ENCODE results near the gene PDCD4.

The PDCD4 gene

DNA sequence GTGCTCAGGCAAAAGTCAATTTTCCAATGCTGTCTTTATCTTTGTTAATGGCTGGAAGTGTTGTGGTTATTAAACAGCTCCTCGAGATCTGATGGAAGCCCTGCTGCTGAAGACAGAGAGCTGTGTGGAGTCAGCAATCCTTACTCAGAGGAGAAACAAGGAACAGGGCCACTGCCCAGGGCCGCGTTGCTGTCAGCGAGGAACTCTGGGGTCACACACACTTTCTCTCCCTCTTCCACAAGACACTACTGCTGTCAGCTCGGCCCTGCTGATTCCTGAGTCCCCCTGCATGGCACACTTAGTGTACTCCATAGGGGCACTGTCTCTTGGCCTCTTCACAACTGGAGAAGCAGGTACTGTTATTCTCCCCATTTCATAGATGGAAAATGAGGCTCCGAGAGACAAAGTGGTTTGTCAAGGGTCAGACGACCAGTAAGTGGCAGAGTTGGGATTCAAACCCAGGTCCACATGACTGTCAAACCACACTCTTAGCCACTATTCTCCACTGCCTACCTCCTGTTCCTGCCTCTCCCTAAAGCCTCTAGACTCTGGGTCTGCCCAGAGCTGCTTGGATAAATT, 29.3 kb upstream of the PDCD4 start:
- DNase-seq (ENCODE audit: low read depth): no peak

DNA sequence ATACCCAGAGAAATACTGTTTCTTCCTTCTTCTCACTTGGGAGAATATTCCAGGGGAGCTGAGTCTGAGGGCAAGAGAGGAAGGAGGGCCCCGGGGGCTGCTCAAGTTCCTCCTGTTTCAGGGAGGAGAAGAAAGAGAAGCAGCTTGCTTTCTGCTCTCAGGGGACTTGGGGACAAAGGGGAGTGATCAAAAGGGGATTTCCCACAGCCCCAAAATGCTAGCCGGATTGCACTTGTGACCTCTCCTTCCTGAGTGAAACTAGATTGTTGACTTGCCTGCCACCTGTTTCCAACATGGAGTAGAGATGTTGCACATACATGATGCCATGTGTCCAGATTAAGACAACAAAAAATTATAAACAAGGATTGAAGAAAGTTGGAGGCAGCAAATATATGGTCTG, 28.7 kb upstream of the PDCD4 start:
- no peak for DNase-seq (ENCODE audit: low read depth)

DNA sequence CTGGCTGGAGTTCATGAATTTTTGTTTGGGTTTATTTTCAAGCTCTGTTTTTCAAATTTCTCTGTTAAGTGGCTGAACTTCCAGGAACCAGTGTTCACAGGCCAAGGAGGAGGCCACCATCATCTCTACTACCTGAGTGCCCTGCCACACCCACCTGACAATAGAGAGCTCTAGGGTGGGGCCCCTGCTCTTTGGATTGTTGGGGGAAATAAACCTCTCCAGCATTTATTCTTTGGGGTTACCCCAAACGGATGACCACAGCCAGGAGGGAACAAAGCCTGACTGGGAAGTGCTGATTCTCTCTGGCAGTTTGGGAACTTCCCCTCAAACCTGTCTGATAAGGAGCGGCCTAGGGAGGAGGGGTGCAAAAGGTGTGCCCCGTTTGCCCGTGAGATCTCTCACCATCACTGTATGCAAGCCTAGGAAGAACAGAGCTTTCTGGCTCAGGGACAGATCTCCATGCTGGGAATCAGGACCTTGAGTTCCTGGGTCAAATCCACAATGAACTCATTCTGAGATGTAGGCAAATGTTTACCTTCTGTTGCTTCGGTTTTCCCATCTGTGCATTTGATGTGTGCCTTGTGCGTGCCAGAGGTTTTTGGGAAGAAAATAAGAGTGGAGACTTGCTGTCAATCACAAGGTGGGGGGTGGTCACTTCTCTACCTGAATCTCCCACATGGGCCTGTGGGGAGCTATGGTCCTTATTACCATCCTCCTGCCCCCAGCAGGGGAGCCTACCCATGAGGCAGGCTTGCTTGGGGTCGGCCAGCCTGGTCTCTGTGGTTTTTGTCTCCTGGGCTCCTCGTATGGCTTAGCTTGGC, 27.7 kb upstream of the PDCD4 start:
- DNase-seq (ENCODE audit: low read depth): no peak

DNA sequence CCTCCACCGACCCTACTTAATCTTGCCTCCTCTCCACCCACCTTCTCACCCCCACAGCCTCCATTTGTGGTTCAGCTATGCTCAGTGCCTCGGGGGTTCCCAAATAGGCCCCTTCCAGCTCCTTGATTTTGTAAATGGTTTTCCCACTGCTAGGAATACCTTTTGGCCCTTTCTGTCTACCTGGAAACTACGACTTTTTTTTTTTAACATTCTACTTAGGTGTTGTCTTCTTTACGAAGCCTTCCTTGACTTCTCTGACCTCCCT, 27.2 kb upstream of the PDCD4 start:
- no peak for DNase-seq (ENCODE audit: low read depth)

DNA sequence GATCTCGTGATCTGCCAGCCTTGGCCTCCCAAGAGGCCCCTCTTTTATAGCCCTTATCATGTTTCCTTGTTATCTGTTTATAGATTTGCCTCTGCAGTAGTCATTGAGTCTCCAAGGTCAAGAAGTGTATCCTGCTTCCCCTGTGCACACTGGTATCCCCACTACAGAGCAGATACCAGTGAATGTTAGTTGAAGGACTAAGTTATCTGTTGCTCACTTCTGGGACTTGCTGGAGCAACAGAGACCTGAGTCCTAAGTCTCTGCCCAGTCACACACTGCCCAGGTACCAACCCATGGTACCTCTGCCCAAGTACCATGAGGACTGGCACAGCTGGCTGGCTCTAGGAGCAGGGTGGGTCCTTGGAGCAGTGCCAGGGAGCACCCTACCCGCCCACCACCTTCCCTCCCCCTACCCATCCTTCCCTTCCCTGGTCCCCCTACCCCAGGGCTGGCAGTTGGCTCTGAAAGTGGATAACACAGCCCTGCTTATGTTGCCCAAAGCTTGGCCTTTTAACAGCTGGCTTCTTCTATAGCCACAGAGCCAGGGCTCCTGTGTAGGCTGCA, 26.5 kb upstream of the PDCD4 start:
- DNase-seq (ENCODE audit: low read depth): no peak

DNA sequence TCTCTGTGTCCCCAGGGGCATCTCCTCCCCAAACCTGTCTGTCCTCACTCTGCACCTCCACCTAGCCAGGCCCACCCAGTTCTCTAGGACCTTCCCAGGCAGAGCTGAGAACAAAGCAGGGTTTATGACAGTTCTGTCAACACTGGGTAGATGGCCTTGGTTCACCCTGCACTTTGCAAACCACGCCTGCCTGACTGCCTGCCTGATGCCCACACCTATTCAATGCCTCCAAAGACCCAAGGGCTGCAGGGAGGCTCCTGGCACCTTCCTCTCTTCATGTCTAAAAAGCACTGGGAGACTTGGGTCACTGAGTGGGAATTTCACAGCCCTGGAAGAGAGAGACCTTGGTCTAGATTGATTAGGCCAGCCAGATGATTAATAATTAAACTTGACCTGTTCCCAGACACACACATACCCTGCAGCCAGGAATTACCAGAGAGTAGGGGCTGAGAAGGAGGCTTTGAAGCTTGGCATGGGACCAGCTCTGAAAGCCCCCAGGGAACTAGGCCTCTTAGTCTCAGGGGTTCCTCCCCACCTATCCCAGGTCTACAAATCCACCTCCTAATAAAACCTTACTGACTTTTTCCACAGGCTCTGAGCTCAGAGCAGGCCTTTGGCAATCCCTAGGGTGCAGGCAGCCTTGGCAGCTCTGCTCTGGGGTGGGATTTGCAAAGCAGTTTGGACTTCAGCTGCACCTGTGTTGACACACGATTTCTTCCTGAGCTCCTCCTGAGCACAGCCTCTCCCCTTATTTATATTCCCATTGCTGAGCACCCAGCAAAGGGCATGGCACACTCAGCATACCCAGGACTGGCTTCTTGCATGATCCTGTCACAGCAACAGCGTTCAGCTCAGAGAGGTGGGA, 25.7 kb upstream of the PDCD4 start:
- no peak for DNase-seq (ENCODE audit: low read depth)

DNA sequence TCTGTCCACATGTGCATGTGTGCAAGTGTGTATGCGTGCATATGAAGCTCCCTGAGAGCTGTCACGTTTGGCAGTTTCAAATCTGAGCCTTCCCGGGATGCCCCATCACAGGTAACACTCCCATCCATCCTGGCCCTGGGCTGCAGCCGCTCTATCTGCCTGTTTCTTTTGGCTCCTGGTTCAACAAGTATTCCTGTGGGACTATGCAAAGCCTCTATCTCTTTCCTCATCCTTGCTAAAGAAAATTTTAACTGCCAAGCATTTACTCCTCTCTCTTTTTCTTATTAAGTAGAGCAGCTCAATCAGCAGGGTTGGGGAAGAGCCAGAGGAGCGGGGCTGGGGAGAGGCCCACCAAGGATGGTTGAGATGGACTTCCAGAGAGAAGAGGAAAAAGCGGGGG, 24.4 kb upstream of the PDCD4 start:
- no peak for DNase-seq (ENCODE audit: low read depth)

DNA sequence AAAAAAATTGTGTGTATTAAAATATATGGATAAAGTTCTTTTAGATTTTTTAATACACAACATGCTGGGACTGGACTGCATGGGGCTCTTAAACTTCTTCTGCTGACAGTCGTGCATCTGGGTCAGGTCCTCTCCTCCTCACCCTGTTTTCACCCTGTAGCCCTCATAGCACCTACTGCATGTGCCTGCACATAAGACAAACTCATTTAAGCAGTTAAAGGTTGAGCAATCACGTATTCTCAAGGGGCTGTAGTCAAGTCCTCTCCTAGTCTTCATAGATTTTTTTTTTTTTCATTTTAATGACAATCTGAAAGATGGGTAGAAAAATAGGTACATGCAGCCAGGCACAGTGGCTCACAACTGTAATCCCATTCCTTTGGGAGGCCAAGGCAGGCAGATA, 23.6 kb upstream of the PDCD4 start:
- no peak for DNase-seq (ENCODE audit: low read depth)

DNA sequence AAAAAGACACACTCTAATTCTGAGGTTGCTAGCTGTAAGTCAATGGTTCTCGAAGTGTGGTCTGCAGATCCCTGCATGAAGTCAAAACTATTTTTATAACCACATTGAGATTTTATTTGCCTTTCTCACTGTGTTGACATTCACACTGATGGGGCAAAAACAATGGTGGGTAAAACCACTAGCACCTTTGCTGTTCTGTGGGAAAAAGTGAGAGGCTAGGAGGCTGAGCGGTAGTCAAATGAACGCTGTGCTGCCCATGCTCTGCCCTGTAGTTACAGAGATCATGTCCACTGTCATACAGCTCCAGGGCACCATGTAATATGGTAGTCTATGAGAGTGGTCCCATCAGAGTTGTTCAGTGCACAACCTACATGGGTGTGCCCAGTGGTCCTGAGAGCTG, 21.6 kb upstream of the PDCD4 start:
- DNase-seq (ENCODE audit: low read depth): no peak

DNA sequence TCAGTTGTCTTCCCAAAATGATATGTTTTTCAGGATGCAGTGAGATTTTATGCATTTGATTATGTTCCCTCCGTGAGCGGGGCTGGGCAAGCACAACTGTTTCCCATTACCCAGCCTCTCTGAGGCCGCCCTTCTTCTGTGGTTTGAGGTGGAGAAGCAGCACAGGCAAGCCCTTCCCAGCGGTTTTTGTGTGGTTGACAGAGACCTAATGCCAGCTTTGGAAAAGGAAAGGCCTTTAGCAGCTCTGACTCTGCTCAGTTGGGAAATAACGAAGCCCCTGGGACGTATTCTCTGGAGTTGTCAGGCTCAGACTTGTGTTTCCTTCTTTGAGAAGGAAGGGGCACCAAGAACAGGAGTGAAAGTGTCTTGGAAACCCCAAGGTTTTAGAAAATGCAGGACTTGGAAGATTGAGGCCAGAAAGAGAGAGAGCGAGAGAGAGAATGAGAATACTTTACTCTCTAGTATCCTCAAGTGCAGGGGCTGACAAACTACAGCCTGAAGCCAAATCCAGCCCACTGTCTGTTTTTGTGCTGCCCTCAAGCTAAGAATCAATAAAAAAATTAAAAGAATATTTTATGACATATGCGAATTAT, 20.6 kb upstream of the PDCD4 start:
- DNase-seq (ENCODE audit: low read depth): no peak

DNA sequence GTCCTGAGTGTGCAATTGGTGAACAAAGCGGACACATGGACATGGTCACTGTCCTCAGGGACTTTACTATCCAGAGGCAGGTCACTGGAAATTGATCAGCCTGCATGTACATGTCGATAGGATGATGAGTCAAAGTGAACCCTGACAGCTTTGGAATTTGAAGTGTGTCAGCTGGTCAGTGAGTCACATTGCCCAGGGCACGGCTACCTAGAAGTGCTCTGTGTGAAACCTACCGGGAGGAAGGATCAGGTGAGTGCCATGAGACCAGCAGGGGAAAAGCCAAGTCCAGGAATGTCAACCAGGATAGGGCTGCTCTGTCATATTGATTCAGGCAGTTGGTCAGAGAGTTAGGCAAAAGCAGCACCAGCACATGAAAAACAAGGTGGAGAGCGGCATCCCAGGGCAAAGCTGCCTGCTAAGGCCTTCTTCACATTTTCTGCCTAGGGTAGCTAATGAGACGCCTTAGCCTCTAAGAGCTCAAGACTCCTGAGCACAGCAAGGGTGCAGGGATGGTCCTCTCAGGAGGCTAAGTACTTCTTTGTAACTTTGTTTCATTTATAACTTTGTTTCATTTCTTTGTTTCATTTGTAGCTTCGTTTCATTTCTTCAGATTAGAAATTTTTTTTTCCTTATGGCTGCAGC, 19.4 kb upstream of the PDCD4 start:
- DNase-seq (ENCODE audit: low read depth): no peak

DNA sequence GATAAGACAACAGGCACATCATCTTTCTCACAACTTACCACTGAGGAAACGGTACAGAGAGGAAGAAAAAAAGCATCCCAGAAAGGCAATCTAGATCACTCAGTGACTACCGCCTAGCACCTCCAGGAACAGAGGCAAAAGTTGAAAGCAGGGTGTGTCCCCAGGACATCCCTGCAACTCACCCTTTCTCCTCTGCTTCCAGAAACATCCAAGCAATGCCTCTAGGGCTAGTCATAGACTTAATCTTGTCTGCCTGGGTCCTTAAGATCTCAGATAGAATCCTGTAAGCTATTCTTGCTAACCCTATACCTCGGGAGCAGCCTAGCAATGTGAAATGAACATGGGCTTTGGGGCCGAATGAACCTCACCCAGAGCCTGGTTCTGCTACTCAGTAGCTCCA, 18.8 kb upstream of the PDCD4 start:
- DNase-seq (ENCODE audit: low read depth): no peak

DNA sequence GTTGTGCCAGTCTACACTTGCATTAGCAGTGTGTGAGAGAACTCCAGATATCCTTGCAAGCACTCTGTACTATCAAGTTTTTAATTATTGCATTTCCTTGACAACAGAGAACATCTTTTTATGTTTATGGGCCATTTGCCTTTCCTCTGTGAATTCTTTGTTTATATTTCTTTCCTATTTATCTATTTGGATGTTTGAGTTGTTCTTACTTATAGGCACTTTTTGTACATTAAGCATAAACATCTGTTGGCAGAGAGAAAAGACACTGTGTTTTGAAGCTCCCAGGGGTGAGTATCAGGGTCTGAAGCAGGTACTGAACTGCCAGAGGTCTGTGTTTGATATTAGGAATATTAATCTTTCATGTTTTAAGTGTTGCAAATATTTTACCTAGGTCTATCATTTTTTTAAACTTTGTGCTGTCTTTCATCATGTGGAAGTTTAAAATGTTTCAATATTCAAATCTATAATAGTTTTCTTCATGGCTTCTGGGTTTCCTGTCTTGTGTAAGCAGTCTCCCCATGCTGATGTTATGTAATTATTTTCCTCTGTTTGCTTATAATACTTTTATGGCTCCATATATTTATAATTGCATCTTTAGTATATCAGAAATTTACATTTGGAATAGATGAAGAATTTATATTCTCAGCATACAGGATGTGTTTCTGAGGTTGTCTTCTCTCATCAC, 17.7 kb upstream of the PDCD4 start:
- no peak for DNase-seq (ENCODE audit: low read depth)

DNA sequence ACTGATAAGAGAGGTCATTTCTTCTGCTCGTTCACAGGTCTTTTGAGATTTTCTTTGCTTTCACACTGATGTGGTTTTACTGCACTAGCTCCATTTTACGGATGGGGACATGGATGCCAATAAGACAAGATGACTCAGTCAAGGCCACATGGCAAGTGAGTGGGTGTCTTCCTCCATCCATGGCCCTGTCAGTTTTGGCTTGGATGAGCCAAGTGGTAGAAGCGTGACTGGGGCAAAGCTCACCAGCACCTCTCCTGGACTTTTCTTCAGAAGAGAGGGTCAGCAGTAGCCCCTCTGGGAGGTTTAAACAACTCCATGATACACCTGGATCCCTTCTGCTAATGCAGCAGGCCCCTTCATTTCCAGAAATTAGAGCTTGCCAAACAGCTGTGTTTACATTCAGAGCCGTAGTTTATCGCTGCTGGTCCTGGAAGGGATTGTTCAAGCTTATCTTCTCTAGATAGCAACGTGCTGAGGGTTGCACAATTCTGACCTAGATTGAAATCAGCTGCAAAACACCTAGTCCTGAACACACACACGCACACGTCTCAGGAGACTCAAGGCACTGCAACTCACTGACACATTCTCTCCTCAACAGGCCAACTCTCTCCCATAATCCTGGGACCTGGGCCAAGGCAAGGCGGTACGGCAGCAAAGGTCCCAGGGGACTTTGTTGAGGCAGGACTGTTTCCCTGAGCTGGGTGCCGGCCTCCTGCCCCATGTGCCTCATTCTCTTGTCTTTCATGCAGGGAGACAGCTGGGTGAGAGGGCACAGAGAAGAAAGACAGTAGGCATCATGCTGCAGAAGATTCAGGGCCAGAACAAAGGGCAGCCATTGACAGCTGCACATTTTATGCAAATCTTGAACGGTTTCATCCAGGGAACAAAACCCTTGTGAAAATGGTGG, 14.2 kb upstream of the PDCD4 start:
- DNase-seq (ENCODE audit: low read depth): no peak

DNA sequence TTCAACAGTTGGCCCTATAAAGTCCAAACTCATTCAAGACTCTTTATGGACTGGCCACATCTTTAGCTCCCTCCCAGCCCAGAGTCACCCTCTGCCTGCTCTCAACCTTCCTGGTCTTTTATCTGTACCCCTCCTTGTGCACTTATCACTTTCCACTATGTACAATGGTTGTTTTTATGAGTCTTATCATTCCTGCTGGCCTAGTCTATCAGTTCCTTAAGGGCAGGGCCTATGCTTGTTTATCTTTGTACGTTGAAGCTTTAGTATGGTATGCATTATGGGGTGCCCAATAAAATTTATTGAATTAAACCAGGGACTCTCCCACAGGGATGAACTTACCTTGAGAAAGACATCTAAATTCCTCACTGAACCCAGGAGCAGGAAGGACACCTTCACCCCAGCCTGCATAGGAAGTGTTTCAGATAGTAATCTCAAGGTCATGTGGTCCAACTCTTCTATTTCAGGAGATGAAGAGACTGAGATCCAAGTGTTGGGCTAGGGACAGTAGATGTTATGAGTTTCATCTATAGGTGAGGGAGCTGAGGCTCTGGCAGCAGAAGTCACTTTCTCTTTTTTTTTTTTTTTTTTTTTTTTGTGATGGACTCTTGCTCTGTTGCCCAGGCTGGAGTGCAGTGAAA, 13.3 kb upstream of the PDCD4 start:
- DNase-seq (ENCODE audit: low read depth): no peak

DNA sequence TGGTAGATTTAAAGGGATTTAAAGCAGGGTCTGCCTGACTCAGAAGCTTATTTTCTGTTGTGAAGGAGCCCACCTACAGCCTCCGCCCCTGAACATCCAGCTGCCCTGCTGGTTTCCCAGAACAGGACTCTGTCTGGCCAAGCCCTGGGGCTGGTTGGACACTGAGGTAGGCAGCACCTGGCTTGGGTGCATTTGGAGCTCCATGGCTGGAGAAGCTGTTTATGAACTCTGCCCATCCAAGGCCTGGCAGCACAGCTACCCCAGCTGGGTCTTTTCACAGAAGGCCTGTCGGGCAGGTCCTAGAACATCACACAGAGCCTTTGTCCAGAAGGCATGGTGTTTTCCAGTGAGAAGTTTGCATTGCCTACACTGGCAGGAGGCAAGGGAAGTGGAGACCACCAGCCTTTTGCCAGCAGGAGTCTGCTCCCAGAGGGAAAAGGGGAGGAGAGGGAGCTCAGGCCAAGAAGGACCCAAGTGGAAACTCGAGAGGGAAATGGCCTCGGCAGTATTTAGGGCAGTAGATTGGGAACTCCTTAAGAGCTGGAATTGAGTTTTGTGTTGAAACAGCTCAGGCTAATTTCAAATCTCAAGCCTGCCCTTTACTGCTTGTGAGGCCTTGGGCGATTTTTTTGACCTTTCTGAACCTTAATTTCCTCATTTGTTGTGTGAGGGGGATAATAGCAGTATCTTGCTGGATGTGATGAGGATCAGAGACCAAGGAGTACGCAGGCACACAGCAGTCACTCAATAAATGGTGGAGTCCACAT, 12.3 kb upstream of the PDCD4 start:
- DNase-seq (ENCODE audit: low read depth): no peak

DNA sequence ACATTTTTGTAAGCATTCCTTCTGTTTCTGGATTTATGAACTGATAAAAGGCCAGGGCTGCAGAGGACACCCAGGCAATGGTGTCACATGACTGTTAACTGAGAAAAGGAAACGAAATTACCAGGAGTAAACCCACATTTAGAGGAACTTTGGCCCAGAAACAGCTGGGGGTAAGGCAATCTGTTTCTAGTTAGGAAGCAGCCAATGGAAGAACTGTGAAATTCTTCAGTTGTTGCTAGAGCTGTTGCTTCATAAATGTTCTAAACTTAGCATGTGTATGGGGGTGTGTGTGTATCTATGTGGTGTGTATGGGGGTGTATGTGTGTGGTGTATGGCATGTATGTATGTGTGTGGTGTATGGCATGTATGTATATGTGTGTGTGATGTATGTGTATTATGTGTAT, 11.8 kb upstream of the PDCD4 start:
- DNase-seq (ENCODE audit: low read depth): no peak

DNA sequence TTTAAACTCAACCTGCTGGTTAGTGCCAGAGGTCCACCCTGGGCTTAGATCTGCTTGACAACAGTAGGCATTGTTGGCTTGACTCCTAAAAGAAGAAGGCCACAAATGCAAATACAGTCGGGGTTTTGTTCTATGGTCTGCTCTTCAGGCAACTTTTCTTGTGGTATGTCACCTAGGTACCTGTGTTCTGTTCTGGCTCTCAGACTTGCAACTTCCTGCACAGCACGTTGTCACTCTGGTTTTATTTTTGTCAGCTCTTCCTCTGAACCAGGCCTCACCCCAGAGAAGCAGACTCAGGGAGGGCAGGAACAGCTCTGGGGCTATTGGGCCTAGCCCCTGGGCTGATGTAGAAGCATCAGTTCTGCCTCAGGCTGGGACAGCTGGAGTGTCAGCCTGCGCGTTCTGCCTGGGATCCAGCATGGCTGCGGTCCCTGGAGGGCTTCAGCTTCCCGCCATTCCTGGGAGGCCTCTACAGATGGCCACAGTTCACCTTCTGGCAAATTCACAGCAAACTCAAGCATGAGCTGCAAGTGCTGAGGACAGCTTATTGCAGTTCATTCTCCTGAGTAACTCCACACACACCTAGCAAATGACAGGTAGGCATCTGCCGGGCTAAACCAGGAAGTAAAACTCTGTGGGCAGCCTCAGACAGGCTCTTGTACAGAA, 11.0 kb upstream of the PDCD4 start:
- DNase-seq (ENCODE audit: low read depth): no peak

DNA sequence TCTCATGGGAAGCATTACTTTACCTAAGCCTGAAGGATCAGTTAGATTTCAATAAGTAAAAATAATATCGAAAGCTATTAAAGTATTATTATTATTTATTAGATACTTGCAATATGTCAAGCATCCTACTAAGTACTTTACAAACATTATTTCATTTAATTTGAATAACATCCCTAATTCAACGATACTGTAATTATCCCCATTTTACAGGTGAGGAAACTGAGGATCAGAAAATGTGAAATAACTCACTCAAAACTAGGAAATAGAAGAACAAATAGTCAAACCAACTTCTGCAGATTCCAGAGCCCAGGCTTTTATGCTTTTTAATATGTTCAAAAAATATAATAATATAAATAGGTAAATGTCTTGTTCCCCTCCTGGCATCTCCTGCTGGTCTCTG, 10.3 kb upstream of the PDCD4 start:
- no peak for DNase-seq (ENCODE audit: low read depth)

Data from stimulated activated CD8-positive, alpha-beta memory T cell treated with anti-CD3 and anti-CD28 coated beads, Interleukin-7, amount 100 ng/mL, for 24 hours (primary cell).